Muscle layer of colon (tissue), 2 donors: Measurements from ENCODE around the gene MEAK7.

Source experiments
- H3K27ac ChIP-seq: one replicate; pipeline ENCODE4 v1.7.0; 2013; ENCODE audit warnings: low read depth, mild to moderate bottlenecking, low read length, moderate library complexity
- H3K27me3 ChIP-seq, 2 donors: one replicate each; pipeline ENCODE4 v1.7.0; 2013; ENCODE audit warnings: low read length in 2 of 2, mild to moderate bottlenecking in 2 of 2; ENCODE audit not compliant: insufficient read depth in 2 of 2, control insufficient read depth in 1 of 2
- H3K36me3 ChIP-seq: one replicate; pipeline ENCODE4 v1.7.0; 2013; ENCODE audit warnings: mild to moderate bottlenecking, low read length; ENCODE audit not compliant: insufficient read depth
- H3K4me1 ChIP-seq: one replicate; pipeline ENCODE4 v1.7.0; 2013; ENCODE audit warnings: mild to moderate bottlenecking, low read length; ENCODE audit not compliant: insufficient read depth
- H3K4me3 ChIP-seq, 2 donors: one replicate each; pipeline ENCODE4 v1.7.0; 2013; ENCODE audit warnings: low read length in 2 of 2, low read depth in 1 of 2, mild to moderate bottlenecking in 1 of 2, moderate library complexity in 1 of 2
- H3K9ac ChIP-seq: one replicate; pipeline ENCODE4 v1.7.0; 2013; ENCODE audit warnings: low read length
- H3K9me3 ChIP-seq: one replicate; pipeline ENCODE4 v1.7.0; 2013; ENCODE audit warnings: mild to moderate bottlenecking, low read length
- donor health status: abdominal sarcoma.
- donor health status: Adenocarcinoma of cecum.

Gene MEAK7

GRCh38 chr16:84459533-84459894 is 44.9 kb downstream of the MEAK7 start:
- H3K9me3 ChIP-seq, result no peaks in the 10 kb centered on the region
- no peaks in the 10 kb centered on the region for H3K36me3 ChIP-seq
- H3K27ac ChIP-seq, result no peak overlapping the region
- H3K4me1 ChIP-seq, result no peaks in the 10 kb centered on the region
- H3K27me3 ChIP-seq, result no peaks in the 10 kb centered on the region
- no peak overlapping the region for H3K9ac ChIP-seq
- H3K4me3 ChIP-seq, result no peak overlapping the region

- Histone ChIP-seq H3K27ac (no peak overlapping the region), H3K36me3 (no peaks in the 10 kb centered on the region), H3K27me3 (no peaks in the 10 kb centered on the region), H3K4me3 (no peak overlapping the region), H3K9ac (no peak overlapping the region), H3K4me1 (no peaks in the 10 kb centered on the region), H3K9me3 (no peaks in the 10 kb centered on the region)
Measured at GRCh38 chr16:84458606-84459532, 45.6 kb downstream of the MEAK7 start.

GRCh38 chr16:84455031-84455430 is 49.4 kb downstream of the MEAK7 start:
- Histone ChIP-seq H3K4me3 (no peak overlapping the region), H3K36me3 (no peaks in the 10 kb centered on the region), H3K9ac (no peak overlapping the region), H3K27ac (no peak overlapping the region), H3K4me1 (no peaks in the 10 kb centered on the region), H3K27me3 (peaks cover 0 to 3% of the 10 kb centered on the region in 2 donors), H3K9me3 (no peaks in the 10 kb centered on the region)
